ENCODE measurements around the gene DBNL.

DNA sequence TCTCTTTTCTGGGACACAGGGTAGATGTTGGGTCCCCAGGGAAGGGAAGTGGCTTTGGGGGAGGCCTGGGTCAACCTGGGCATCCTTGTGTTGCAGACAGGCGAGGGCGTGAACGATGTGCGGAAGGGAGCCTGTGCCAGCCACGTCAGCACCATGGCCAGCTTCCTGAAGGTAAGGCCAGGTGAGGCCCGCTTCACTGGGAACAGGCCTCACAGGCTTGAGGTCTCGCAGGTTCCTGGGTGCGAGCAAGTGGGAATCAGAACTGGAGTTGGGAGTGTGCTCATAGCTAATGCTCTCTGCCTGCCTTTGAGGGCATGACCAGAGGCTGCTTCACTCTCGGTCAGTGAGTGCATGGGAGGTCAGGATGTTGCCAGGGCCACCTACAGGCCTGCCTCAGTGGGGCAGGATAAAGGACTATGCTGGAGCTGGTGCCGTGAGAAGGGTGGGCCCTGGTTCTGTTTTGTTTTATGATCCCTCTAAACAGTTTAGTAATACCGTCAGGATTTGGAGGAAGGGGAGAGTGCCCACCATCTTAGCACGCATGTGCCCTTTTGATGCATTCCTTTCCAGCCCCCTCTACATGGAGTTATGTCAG lies 8.4 kb downstream of the DBNL start:
- TF ChIP-seq, protein P1, sequence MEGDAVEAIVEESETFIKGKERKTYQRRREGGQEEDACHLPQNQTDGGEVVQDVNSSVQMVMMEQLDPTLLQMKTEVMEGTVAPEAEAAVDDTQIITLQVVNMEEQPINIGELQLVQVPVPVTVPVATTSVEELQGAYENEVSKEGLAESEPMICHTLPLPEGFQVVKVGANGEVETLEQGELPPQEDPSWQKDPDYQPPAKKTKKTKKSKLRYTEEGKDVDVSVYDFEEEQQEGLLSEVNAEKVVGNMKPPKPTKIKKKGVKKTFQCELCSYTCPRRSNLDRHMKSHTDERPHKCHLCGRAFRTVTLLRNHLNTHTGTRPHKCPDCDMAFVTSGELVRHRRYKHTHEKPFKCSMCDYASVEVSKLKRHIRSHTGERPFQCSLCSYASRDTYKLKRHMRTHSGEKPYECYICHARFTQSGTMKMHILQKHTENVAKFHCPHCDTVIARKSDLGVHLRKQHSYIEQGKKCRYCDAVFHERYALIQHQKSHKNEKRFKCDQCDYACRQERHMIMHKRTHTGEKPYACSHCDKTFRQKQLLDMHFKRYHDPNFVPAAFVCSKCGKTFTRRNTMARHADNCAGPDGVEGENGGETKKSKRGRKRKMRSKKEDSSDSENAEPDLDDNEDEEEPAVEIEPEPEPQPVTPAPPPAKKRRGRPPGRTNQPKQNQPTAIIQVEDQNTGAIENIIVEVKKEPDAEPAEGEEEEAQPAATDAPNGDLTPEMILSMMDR (IDR thresholded peaks at IDR 0.05), result no peak
- TF ChIP-seq POLR2A (IDR thresholded peaks at IDR 0.05), result no peak
- no peak for TF ChIP-seq POLR2AphosphoS5 (IDR thresholded peaks at IDR 0.05)

Measured in upper lobe of left lung (tissue), 4 donors.